Hepatocyte (in vitro differentiated cells): ENCODE measurements around the gene DBP.

Experiments used
- EZH2 ChIP-seq: fragments of 200-600 bp; sonication (generic); IDR thresholded peaks from 2 replicates; pipeline ENCODE4 v1.6.1; 2016; ENCODE audit warnings: antibody characterized with exemption, mild to moderate bottlenecking, borderline replicate concordance
- EZH2phosphoT487 ChIP-seq: fragments of 200-600 bp; sonication (generic); IDR thresholded peaks from one replicate; pipeline ENCODE4 v1.6.1; 2018; ENCODE audit warnings: antibody characterized with exemption, mild to moderate bottlenecking, low read depth, moderate library complexity; ENCODE audit not compliant: unreplicated experiment, severe bottlenecking

DNA sequence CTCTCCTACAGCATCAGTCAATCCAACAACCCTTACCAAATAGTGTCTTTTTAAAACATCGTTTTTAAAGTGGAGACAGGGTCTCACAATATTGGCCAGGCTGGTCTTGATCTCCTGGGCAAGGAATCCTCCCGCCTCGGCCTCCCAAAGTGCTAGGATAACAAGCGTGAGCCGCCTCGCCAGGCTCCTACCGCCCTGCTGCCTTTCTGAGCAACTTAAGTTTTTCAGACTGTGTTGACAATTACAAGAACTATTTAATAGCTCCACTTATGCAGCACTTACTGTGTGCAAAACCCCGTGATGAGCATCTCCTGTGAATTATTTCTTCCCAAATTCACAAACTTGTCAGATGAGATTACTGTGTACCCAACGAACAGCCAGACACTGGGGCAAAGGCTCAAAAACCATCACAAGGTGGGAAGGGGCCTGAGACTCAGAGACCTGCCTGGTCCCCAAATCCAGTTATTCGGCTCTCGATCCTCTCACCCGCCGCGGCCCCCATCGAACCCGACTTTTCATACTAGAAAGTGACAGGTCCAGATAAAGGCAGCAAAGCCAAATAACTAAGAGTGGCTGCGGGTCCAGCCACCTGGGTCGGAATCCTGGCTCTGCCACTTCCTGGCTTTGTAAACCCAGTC, 18.8 kb downstream of the DBP start:
- TF ChIP-seq EZH2 (no peak), EZH2phosphoT487 (no peak)
